HEK293T (cell line): ENCODE results near the gene SH2D4B.

Source experiments
- ARNT ChIP-seq: fragments of 450-650 bp; IDR thresholded peaks from 2 replicates; pipeline ENCODE4 v1.6.1; 2017; ENCODE audit warnings: mild to moderate bottlenecking
- CTBP1 ChIP-seq: fragments of 450-650 bp; IDR thresholded peaks from 2 replicates; pipeline ENCODE4 v1.6.1; 2016; ENCODE audit warnings: borderline replicate concordance
- FOXA1 ChIP-seq: fragments of 450-650 bp; IDR thresholded peaks from 2 replicates; pipeline ENCODE4 v1.6.1; 2016; ENCODE audit warnings: mild to moderate bottlenecking
- FOXK2 ChIP-seq: fragments of 450-650 bp; IDR thresholded peaks from 2 replicates; pipeline ENCODE4 v1.6.1; 2016; ENCODE audit warnings: mild to moderate bottlenecking
- FOXM1 ChIP-seq: fragments of 450-650 bp; IDR thresholded peaks from 2 replicates; pipeline ENCODE4 v1.6.1; 2017; ENCODE audit warnings: mild to moderate bottlenecking, borderline replicate concordance
- HDGF ChIP-seq: fragments of 450-650 bp; IDR thresholded peaks from 2 replicates; pipeline ENCODE4 v1.6.1; 2017; ENCODE audit warnings: antibody characterized with exemption, borderline replicate concordance
- L3MBTL2 ChIP-seq: fragments of 450-650 bp; conservative IDR thresholded peaks from 2 replicates; pipeline ENCODE4 v1.6.1; 2016; ENCODE audit warnings: mild to moderate bottlenecking
- NFRKB ChIP-seq: fragments of 450-650 bp; IDR thresholded peaks from 2 replicates; pipeline ENCODE4 v1.6.1; 2016; ENCODE audit warnings: mild to moderate bottlenecking, moderate library complexity
- SP1 ChIP-seq: fragments of 450-650 bp; IDR thresholded peaks from 2 replicates; pipeline ENCODE4 v1.6.1; 2017
- SUZ12 ChIP-seq: fragments of 450-650 bp; IDR thresholded peaks from 2 replicates; pipeline ENCODE4 v1.6.1; 2016; ENCODE audit warnings: mild to moderate bottlenecking
- ZNF384 ChIP-seq: fragments of 450-650 bp; IDR thresholded peaks from 2 replicates; pipeline ENCODE4 v1.6.1; 2016

- TF ChIP-seq HDGF: no peak
- TF ChIP-seq FOXK2: no peak
- TF ChIP-seq ARNT: no peak
- no peak for TF ChIP-seq L3MBTL2
- no peak for TF ChIP-seq SUZ12
- TF ChIP-seq ZNF384: no peak
- no peak for TF ChIP-seq CTBP1
- TF ChIP-seq SP1: no peak
- no peak for TF ChIP-seq NFRKB
- no peak for TF ChIP-seq FOXM1
- TF ChIP-seq FOXA1: no peak
These were observed 50.8 kb downstream of the SH2D4B start for GRCh38 chr10:80588546-80588945.
